ENCODE results near the gene GJA5. TPM values are rescaled to one million over a fixed set of nuclear protein-coding genes. Genes with fewer than 3 reads are reported as not detected.

GJA5 gene
- 0.02 to 0.07 TPM in 2 of 5 replicates, not detected in the others for total RNA-seq (2022; extraction: Qiagen RNA extraction)

DNA sequence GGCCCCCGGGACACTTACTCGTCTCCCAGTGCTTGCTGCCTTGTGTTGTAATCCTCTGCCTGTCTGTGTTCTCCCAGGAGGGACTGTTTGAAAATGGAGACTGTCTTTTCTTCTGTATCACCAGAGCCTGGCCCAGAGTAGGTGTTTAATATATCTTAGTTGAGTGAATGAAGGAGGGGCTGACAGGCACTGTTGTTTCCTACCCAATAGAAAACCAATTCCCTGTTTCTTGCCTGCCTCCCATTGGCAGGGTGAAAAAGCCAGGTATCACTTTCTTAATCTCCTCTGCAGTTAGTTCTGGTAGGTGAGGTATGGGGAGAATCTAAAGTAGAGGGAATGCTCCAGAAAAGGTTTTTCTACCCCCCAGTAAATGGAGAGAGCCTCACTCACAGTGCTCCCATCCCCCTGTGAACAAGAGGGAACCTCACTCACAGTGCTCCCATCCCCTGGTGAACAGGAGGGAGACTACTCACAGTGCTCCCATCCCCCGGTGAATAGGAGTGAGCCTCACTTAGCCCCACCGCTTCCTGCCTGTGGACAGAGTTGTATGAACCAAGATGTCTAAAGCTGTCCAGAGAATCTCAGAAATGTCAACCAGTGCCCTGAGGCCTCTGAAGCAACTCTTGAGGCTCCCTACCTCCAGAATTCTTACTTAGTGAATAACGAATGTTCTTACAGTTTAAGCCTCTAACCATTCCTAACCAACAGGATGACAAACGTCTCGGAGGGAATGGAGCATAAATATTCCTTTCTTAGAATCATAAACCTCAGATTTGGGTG is at the start of gene GJA5:
Gene GJA5 (minus strand): TSS at position 122 of the 780 bp plus-strand sequence. CDS start 1,364 bp downstream, outside the sequence.

Other genes with a start within 250 kb of the GJA5 start
- gene BCL9, start 219.1 kb downstream of the GJA5 start, total RNA-seq (2022; extraction: Qiagen RNA extraction): 3.7 to 6.8 TPM (median 4.9 TPM) in 5 replicates
- 14.3 to 23.3 TPM (median 21.8 TPM) in 5 replicates for gene ACP6, start 90.1 kb downstream of the GJA5 start, total RNA-seq (2022; extraction: Qiagen RNA extraction)
- not detected in 5 replicates for gene GJA8, start 142.2 kb upstream of the GJA5 start, total RNA-seq (2022; extraction: Qiagen RNA extraction)
- 3.9 to 5.2 TPM (median 4.6 TPM) in 5 replicates for gene GPR89B, start 167.8 kb upstream of the GJA5 start, total RNA-seq (2022; extraction: Qiagen RNA extraction)